ENCODE measurements around the gene MLH3. TPM values are rescaled to one million over a fixed set of nuclear protein-coding genes. Genes with fewer than 3 reads are reported as not detected.
A peak's percentile ranks its signal among the peaks of the same experiment; 100 is the strongest.

Gene MLH3
- total RNA-seq, 2 donors from 2014 or later, result 31.4 to 46.7 TPM

DNA sequence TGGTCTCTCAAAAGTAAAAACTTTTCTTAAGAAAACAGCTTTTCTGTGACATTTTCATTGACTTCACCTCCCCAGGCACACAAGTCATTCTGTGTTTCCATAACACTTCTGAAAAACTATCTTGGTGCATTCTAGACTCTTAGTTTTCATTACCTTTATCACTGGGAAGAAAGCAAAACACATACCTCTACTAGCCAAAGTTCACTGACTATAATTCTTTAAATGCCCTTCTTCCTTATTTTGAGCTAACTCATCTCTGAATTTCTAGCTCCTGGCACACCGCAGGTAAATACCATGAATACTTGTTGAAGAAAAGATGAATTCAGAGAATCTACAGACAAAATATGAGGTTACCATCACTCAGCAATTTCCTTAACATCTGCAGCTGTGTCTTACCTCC is 21.1 kb downstream of the MLH3 start:
- ATAC-seq (replicated peaks), result no peak
- H3K4me3 Mint-ChIP-seq, result no peak overlapping the region
- no peaks in the 10 kb centered on the region for H3K9me3 Mint-ChIP-seq

GRCh38 chr14:75025876-75026275 is 25.4 kb downstream of the MLH3 start:
- no peak for ATAC-seq (replicated peaks)
- Mint-ChIP-seq H3K9me3 (no peaks in the 10 kb centered on the region), H3K36me3 (ENCODE audit: low read depth) (peaks cover 61% of the 10 kb centered on the region), H3K4me3 (no peak overlapping the region), H3K27me3 (no peaks in the 10 kb centered on the region), H3K4me1 (no peaks in the 10 kb centered on the region), H3K27ac (no peak overlapping the region)

More for the DNA sequence above, 21.1 kb downstream of the MLH3 start:
- H3K36me3 Mint-ChIP-seq (ENCODE audit: low read depth), result peaks cover 75% of the 10 kb centered on the region
- peak overlapping the region; percentile 3 for H3K27ac Mint-ChIP-seq
- no peaks in the 10 kb centered on the region for H3K4me1 Mint-ChIP-seq
- H3K27me3 Mint-ChIP-seq, result no peaks in the 10 kb centered on the region

DNA sequence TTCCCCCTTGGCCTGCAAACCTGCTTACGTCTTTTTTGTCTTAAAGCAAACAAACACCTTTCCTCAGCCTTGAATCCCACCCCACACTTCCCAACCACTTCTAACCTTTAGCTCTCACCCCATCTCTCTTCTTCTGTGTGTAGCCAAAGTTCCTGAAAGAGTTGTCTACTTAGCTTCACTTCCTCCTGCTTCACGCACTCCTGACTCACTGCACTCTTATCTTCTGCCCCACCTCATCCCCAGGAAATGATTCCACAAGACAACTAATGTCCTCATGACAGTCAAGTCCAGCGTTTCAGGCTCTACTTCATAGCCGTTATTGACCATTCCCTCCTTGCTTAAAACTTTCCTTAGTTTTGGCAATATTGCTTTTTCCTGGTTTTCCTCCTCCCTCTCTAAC is 26.2 kb downstream of the MLH3 start:
- no peaks in the 10 kb centered on the region for H3K9me3 Mint-ChIP-seq
- peaks cover 59% of the 10 kb centered on the region for H3K36me3 Mint-ChIP-seq (ENCODE audit: low read depth)
- ATAC-seq (replicated peaks), result no peak
- H3K4me3 Mint-ChIP-seq, result no peak overlapping the region
- H3K4me1 Mint-ChIP-seq, result no peaks in the 10 kb centered on the region
- no peaks in the 10 kb centered on the region for H3K27me3 Mint-ChIP-seq
- no peak overlapping the region for H3K27ac Mint-ChIP-seq

GRCh38 chr14:75023108-75023507 is 28.2 kb downstream of the MLH3 start:
- no peak for ATAC-seq (replicated peaks)
- H3K4me1 Mint-ChIP-seq, result no peaks in the 10 kb centered on the region
- H3K36me3 Mint-ChIP-seq (ENCODE audit: low read depth), result peaks cover 59% of the 10 kb centered on the region
- no peaks in the 10 kb centered on the region for H3K27me3 Mint-ChIP-seq
- H3K9me3 Mint-ChIP-seq, result no peaks in the 10 kb centered on the region
- H3K4me3 Mint-ChIP-seq, result no peak overlapping the region
- no peak overlapping the region for H3K27ac Mint-ChIP-seq

DNA sequence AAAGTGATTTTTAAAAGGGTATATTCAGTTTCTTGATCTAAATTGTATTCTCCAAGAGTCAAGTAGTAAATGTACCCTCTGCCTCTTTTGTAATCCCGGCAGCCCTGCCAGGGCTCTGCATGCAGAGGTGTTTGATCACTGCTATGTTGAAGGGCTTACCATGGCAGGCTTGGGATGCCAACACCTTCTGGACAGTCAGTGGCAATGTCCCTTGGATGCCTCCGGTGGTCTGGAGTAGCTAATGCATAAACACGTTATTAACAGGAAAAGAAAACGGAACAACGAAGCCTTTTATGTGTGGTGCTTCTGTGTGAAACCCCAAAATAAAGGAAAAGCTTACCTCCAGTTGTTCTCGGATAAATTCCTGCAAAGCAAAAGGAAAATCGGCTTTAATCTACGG is 28.6 kb downstream of the MLH3 start:
- H3K27me3 Mint-ChIP-seq, result no peaks in the 10 kb centered on the region
- H3K9me3 Mint-ChIP-seq, result no peaks in the 10 kb centered on the region
- H3K4me1 Mint-ChIP-seq, result no peaks in the 10 kb centered on the region
- peaks cover 59% of the 10 kb centered on the region for H3K36me3 Mint-ChIP-seq (ENCODE audit: low read depth)
- no peak overlapping the region for H3K27ac Mint-ChIP-seq
- no peak overlapping the region for H3K4me3 Mint-ChIP-seq
- no peak for ATAC-seq (replicated peaks)

DNA sequence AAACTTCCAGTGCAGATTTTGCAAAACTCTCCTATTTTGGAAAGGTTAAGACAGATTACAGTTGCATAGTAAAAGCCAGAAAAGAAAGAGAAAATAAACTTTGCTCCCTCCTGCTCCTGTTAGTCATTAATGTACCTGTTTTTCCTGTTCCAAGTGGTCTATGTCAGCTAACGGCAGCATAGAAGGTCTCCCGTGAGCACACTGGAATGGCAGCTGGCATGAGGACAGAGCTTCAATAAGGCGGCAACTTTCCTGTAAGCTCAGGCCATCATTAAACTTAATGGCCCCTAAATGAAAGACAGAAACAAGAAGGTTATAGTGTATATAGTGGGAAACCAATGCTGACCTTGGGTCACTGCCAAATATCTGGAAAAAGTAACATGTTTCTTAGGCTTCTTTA is 32.6 kb downstream of the MLH3 start:
- Mint-ChIP-seq H3K9me3 (no peaks in the 10 kb centered on the region), H3K27me3 (no peaks in the 10 kb centered on the region), H3K36me3 (ENCODE audit: low read depth) (peaks cover 93% of the 10 kb centered on the region), H3K27ac (no peak overlapping the region), H3K4me3 (no peak overlapping the region), H3K4me1 (no peaks in the 10 kb centered on the region)
- no peak for ATAC-seq (replicated peaks)

- H3K27me3 Mint-ChIP-seq, result no peaks in the 10 kb centered on the region
- peaks cover 96% of the 10 kb centered on the region for H3K36me3 Mint-ChIP-seq (ENCODE audit: low read depth)
- no peaks in the 10 kb centered on the region for H3K9me3 Mint-ChIP-seq
- ATAC-seq (replicated peaks), result no peak
- peaks cover 7% of the 10 kb centered on the region for H3K4me1 Mint-ChIP-seq
- H3K4me3 Mint-ChIP-seq, result no peak overlapping the region
- H3K27ac Mint-ChIP-seq, result no peak overlapping the region
Observed at GRCh38 chr14:75016815-75017214, 34.5 kb downstream of the MLH3 start.

GRCh38 chr14:75015496-75015895 is 35.8 kb downstream of the MLH3 start:
- Mint-ChIP-seq H3K27ac (no peak overlapping the region), H3K4me3 (no peak overlapping the region), H3K27me3 (no peaks in the 10 kb centered on the region), H3K36me3 (ENCODE audit: low read depth) (peaks cover 94% of the 10 kb centered on the region), H3K9me3 (no peaks in the 10 kb centered on the region), H3K4me1 (peaks cover 14% of the 10 kb centered on the region)
- no peak for ATAC-seq (replicated peaks)

DNA sequence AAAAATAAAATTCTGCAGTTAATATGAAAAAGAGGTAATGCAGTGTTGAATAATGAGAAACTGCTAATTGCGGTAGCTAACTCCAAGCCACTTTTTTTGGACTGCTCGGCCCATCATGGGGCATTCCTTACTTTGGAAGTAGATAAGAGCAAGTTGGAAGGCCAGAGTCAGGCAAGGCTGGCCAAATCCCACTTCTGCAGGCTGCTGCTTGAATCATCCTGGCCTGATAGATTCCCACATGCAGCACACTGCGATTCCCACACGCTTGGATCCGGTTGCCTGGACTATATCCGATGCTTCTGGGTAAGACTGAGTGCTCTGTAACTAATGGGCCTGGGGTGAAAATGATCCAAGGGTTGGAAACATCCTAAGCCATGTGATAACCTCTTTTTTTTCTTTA is 38.0 kb downstream of the MLH3 start:
- Mint-ChIP-seq H3K4me1 (peaks cover 14% of the 10 kb centered on the region), H3K36me3 (ENCODE audit: low read depth) (peaks cover 94% of the 10 kb centered on the region), H3K27me3 (no peaks in the 10 kb centered on the region), H3K27ac (no peak overlapping the region), H3K4me3 (no peak overlapping the region), H3K9me3 (no peaks in the 10 kb centered on the region)
- ATAC-seq (replicated peaks), result no peak

- Mint-ChIP-seq H3K4me3 (peak overlapping the region; percentile 11), H3K27ac (peak overlapping the region; percentile 20), H3K4me1 (peaks cover 14% of the 10 kb centered on the region), H3K9me3 (no peaks in the 10 kb centered on the region), H3K36me3 (ENCODE audit: low read depth) (peaks cover 94% of the 10 kb centered on the region), H3K27me3 (no peaks in the 10 kb centered on the region)
- peak; percentile 96 for ATAC-seq (replicated peaks)
Observed at GRCh38 chr14:75011356-75011994, 39.8 kb downstream of the MLH3 start.

- peaks cover 14% of the 10 kb centered on the region for H3K4me1 Mint-ChIP-seq
- peaks cover 94% of the 10 kb centered on the region for H3K36me3 Mint-ChIP-seq (ENCODE audit: low read depth)
- no peak for ATAC-seq (replicated peaks)
- H3K27ac Mint-ChIP-seq, result peak overlapping the region; percentile 20
- no peak overlapping the region for H3K4me3 Mint-ChIP-seq
- H3K9me3 Mint-ChIP-seq, result no peaks in the 10 kb centered on the region
- no peaks in the 10 kb centered on the region for H3K27me3 Mint-ChIP-seq
Observed at GRCh38 chr14:75010472-75011093, 40.7 kb downstream of the MLH3 start.

GRCh38 chr14:75009176-75009575 is 42.1 kb downstream of the MLH3 start:
- H3K4me1 Mint-ChIP-seq, result peaks cover 24% of the 10 kb centered on the region
- no peak overlapping the region for H3K4me3 Mint-ChIP-seq
- no peak for ATAC-seq (replicated peaks)
- H3K27me3 Mint-ChIP-seq, result no peaks in the 10 kb centered on the region
- peaks cover 97% of the 10 kb centered on the region for H3K36me3 Mint-ChIP-seq (ENCODE audit: low read depth)
- H3K9me3 Mint-ChIP-seq, result no peaks in the 10 kb centered on the region
- H3K27ac Mint-ChIP-seq, result peak overlapping the region; percentile 28

DNA sequence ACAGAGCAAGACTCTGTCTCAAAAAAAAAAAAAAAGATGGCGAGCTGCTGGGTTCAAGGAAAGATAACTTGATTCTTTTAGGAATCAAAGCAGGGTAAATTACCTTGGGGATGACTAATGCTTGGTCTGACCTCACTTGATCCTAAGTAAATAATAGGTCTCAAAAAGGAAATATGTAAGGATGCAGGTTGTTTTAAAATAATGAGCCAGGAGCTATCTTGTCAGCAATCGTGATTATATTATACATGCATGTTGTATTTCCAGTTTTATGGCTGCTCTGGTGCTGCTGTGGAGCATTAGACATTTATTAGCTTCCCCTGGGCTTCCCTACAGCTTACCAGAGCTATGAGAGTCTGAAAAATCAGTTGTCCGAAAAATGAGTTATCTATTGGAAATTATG is 45.9 kb downstream of the MLH3 start:
- Mint-ChIP-seq H3K9me3 (no peaks in the 10 kb centered on the region), H3K36me3 (ENCODE audit: low read depth) (peaks cover 78% of the 10 kb centered on the region), H3K27me3 (no peaks in the 10 kb centered on the region), H3K27ac (peak overlapping the region; percentile 99), H3K4me3 (no peak overlapping the region), H3K4me1 (peaks cover 20% of the 10 kb centered on the region)
- ATAC-seq (replicated peaks), result no peak

DNA sequence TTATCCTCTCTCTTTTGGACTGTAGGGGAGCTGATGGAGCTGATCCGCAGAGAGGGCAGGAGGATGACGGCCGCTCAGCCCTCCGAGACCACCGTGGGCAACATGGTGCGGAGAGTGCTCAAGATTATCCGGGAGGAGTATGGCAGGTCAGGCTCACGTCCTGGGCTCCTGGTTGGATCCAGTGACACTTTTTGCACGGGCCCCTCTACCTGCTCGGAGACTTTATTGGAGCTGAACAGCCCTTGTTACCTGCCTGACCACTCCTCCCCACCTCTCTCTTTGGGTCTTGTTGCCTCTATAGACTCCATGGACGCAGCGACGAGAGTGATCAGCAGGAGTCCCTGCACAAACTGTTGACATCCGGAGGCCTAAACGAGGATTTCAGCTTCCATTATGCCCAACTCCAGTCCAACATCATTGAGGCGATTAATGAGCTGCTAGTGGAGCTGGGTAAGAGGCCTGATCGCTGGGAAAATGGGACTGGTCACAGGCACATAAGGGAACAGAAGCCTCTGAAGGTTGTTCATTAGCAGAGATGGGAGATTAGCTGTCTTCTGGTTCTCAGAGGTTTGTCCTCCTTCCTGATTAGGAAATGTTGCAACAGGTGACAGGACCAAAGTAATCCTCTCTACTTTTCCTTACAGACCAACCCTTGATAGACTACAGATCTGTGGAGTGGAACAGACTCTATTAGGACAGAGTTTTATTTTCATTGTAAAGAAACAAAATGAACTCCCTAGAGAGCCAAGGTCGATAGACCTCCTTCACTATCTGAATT is 47.8 kb downstream of the MLH3 start:
- peak overlapping the region; percentile 96 for H3K4me3 Mint-ChIP-seq
- peaks cover 59% of the 10 kb centered on the region for H3K36me3 Mint-ChIP-seq (ENCODE audit: low read depth)
- no peaks in the 10 kb centered on the region for H3K9me3 Mint-ChIP-seq
- H3K27me3 Mint-ChIP-seq, result no peaks in the 10 kb centered on the region
- no peak for ATAC-seq (replicated peaks)
- peaks cover 20% of the 10 kb centered on the region for H3K4me1 Mint-ChIP-seq
- H3K27ac Mint-ChIP-seq, result peak overlapping the region; percentile 99
